Measurements from ENCODE around the gene FER1L5. TPM values are rescaled to one million over a fixed set of nuclear protein-coding genes. Genes with fewer than 3 reads are reported as not detected.
"Not testable (repeated sequence)": the region's sequence is repeated elsewhere in the genome, so short reads cannot be mapped to it uniquely, and the experiment has no call there.

The FER1L5 gene
- total RNA-seq, 2 donors from 2014 or later = 0.59 to 2.3 TPM

- intact Hi-C loops (cut with DNase I) = no loop called here
- no peak for DNase-seq (ENCODE audit: low spot score)
- Histone ChIP-seq H3K4me1 (replicated peaks) (no peaks in the 10 kb centered on the region), H3K4me3 (no peak overlapping the region), H3K36me3 (no peaks in the 10 kb centered on the region), H3K9me3 (no peaks in the 10 kb centered on the region), H3K27ac (no peak overlapping the region), H3K27me3 (replicated peaks; ENCODE audit: insufficient read depth) (no peaks in the 10 kb centered on the region)
- TF ChIP-seq CTCF (IDR thresholded peaks at IDR 0.05) = no peak
- no peak for TF ChIP-seq POLR2A (IDR thresholded peaks at IDR 0.05)
- TF ChIP-seq POLR2AphosphoS5 (IDR thresholded peaks at IDR 0.05) = no peak
- 95% methylated on average over 6 of the region's 6 CpGs for WGBS
Observed at GRCh38 chr2:96647681-96648080, 5.1 kb downstream of the FER1L5 start.

DNA sequence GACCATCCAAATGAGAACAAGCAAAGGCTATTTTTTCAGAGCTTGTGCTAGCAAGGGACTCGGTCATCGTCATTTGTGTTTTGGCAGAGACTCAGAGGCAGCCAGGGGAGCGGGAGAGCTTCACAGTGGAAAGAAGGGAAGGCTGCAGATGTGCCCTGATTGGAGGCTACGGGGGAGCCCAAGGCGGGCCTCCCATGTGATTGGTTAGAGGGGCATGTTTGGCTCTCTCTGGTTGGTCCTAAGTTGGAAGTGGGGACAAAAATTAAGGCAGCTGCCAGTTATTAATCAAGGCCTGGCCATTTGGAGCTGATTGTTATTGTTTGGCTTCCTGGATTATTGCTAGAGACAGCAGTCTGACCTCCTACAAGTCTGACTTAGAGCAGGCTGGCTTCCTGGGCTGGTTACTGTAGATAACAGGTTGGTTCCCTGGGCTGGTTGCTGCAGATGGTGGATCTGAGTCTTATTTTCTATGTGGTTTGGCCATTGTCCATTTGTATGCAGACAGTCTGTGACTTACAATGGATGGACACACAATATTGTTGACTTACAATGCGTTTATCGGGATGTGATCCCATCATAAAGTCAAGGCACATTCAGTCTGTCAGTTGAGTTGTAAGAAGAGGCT lies 5.9 kb downstream of the FER1L5 start:
- H3K36me3 ChIP-seq = no peaks in the 10 kb centered on the region
- H3K27me3 ChIP-seq (replicated peaks; ENCODE audit: insufficient read depth) = no peaks in the 10 kb centered on the region
- DNase-seq (ENCODE audit: low spot score) = no peak
- WGBS = 89% methylated on average over 7 of the region's 7 CpGs
- TF ChIP-seq POLR2A (IDR thresholded peaks at IDR 0.05) (no peak), POLR2AphosphoS5 (IDR thresholded peaks at IDR 0.05) (no peak), CTCF (IDR thresholded peaks at IDR 0.05) (no peak)
- intact Hi-C loops (cut with DNase I) = no loop called here
- H3K4me1 ChIP-seq (replicated peaks) = no peaks in the 10 kb centered on the region
- H3K27ac ChIP-seq = no peak overlapping the region
- H3K4me3 ChIP-seq = no peak overlapping the region
- no peaks in the 10 kb centered on the region for H3K9me3 ChIP-seq

DNA sequence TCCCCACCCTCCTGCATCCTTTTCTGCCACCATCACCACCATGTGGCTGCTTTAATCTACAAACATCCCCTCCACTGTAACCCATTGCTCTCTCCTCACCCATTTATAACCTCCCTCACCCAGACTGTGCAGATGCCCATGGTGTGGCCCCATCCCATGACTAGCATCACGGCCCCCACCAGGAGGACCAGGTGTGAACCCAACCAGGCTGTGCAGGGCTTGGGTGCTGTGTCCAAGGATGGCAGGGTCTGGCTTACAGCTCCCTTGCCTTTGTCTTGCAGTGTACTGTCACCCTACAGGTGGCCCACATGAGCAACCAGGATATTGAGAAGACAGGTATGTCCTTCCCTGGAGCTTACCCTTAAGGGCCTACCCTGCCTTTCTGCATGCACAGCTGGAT lies 6.8 kb downstream of the FER1L5 start:
- no peaks in the 10 kb centered on the region for H3K9me3 ChIP-seq
- H3K4me1 ChIP-seq (replicated peaks) = no peaks in the 10 kb centered on the region
- no peaks in the 10 kb centered on the region for H3K36me3 ChIP-seq
- no peaks in the 10 kb centered on the region for H3K27me3 ChIP-seq (replicated peaks; ENCODE audit: insufficient read depth)
- intact Hi-C loops (cut with DNase I) = no loop called here
- H3K27ac ChIP-seq = no peak overlapping the region
- no peak for DNase-seq (ENCODE audit: low spot score)
- H3K4me3 ChIP-seq = no peak overlapping the region
- WGBS = 91% methylated on average over 1 of the region's 1 CpG
- no peak for TF ChIP-seq POLR2AphosphoS5 (IDR thresholded peaks at IDR 0.05)

- H3K4me1 ChIP-seq (replicated peaks) = no peaks in the 10 kb centered on the region
- no peak overlapping the region for H3K4me3 ChIP-seq
- TF ChIP-seq CTCF (IDR thresholded peaks at IDR 0.05) (no peak), POLR2AphosphoS5 (IDR thresholded peaks at IDR 0.05) (no peak), POLR2A (IDR thresholded peaks at IDR 0.05) (no peak)
- no peak overlapping the region for H3K27ac ChIP-seq
- no peak for DNase-seq (ENCODE audit: low spot score)
- H3K36me3 ChIP-seq = no peaks in the 10 kb centered on the region
- intact Hi-C loops (cut with DNase I) = no loop called here
- no peaks in the 10 kb centered on the region for H3K27me3 ChIP-seq (replicated peaks; ENCODE audit: insufficient read depth)
- WGBS = 92% methylated on average over 8 of the region's 8 CpGs
- H3K9me3 ChIP-seq = no peaks in the 10 kb centered on the region
Observed at GRCh38 chr2:96651793-96652192, 9.2 kb downstream of the FER1L5 start.

- H3K36me3 ChIP-seq; DNase-seq (ENCODE audit: low spot score); H3K27me3 ChIP-seq (replicated peaks; ENCODE audit: insufficient read depth); H3K4me3 ChIP-seq; H3K4me1 ChIP-seq (replicated peaks); intact Hi-C loops (cut with DNase I); H3K9me3 ChIP-seq; H3K27ac ChIP-seq: not testable (repeated sequence)
- WGBS = 92% methylated on average over 7 of the region's 7 CpGs
Observed at GRCh38 chr2:96654791-96655190, 12.2 kb downstream of the FER1L5 start.

- intact Hi-C loops (cut with DNase I) = no loop called here
- Histone ChIP-seq H3K4me3 (no peak overlapping the region), H3K4me1 (replicated peaks) (no peaks in the 10 kb centered on the region), H3K27ac (no peak overlapping the region), H3K27me3 (replicated peaks; ENCODE audit: insufficient read depth) (no peaks in the 10 kb centered on the region), H3K36me3 (no peaks in the 10 kb centered on the region), H3K9me3 (no peaks in the 10 kb centered on the region)
- 89% methylated on average over 6 of the region's 6 CpGs for WGBS
- no peak for DNase-seq (ENCODE audit: low spot score)
- no peak for TF ChIP-seq CTCF (IDR thresholded peaks at IDR 0.05)
- TF ChIP-seq POLR2AphosphoS5 (IDR thresholded peaks at IDR 0.05) = no peak
- TF ChIP-seq POLR2A (IDR thresholded peaks at IDR 0.05) = no peak
Observed at GRCh38 chr2:96655526-96655925, 13.0 kb downstream of the FER1L5 start.
